Stomach (tissue), 4 donors: ENCODE results near the gene C3orf62.

Experiments used
- CTCF ChIP-seq, 7 experiments: fragments of 450-650 bp in 4 of 7; fragments of 200-600 bp in 3 of 7; sonication (generic) in 3 of 7; IDR thresholded peaks; one replicate each; pipeline ENCODE4 v1.5.1; 2016 to 2019; ENCODE audit warnings: antibody characterized with exemption in 7 of 7, control low read depth in 2 of 7, mild to moderate bottlenecking in 1 of 7
- EP300 ChIP-seq: sonication (generic); formaldehyde crosslinking; IDR thresholded peaks from one replicate; pipeline ENCODE4 v1.6.1; 2017; ENCODE audit warnings: antibody characterized with exemption

- TF ChIP-seq EP300, result no peak
- TF ChIP-seq CTCF (IDR thresholded peaks at IDR 0.05), result no peak
These were observed 7.0 kb upstream of the C3orf62 start for GRCh38 chr3:49283997-49284396.
